HEK293 (cell line): Measurements from ENCODE around the gene PTPRN2.

ENCODE experiments used
- CTCF ChIP-seq: fragments of 450-650 bp; formaldehyde crosslinking; IDR thresholded peaks from 2 replicates; pipeline ENCODE4 v1.5.1; 2016; ENCODE audit warnings: missing biosample characterization, missing genetic modification characterization
- PRDM10 ChIP-seq: fragments of 450-650 bp; formaldehyde crosslinking; IDR thresholded peaks from 2 replicates; pipeline ENCODE4 v1.5.1; 2016; ENCODE audit warnings: missing biosample characterization, missing genetic modification characterization
- REPIN1 ChIP-seq: fragments of 450-650 bp; formaldehyde crosslinking; IDR thresholded peaks from 2 replicates; pipeline ENCODE4 v1.5.1; 2017; ENCODE audit warnings: missing biosample characterization, missing genetic modification characterization, low read depth
- SCRT2 ChIP-seq: fragments of 450-650 bp; formaldehyde crosslinking; IDR thresholded peaks from 2 replicates; pipeline ENCODE4 v1.5.1; 2016; ENCODE audit warnings: missing biosample characterization, missing genetic modification characterization
- YY1 ChIP-seq: fragments of 450-650 bp; formaldehyde crosslinking; IDR thresholded peaks from 2 replicates; pipeline ENCODE4 v1.5.1; 2018; ENCODE audit warnings: missing biosample characterization, missing genetic modification characterization
- ZBTB26 ChIP-seq: fragments of 450-650 bp; formaldehyde crosslinking; optimal IDR thresholded peaks from 2 replicates; pipeline ENCODE3; 2016; ENCODE audit warnings: missing biosample characterization, mild to moderate bottlenecking, missing genetic modification characterization
- ZFHX2 ChIP-seq: fragments of 450-650 bp; formaldehyde crosslinking; conservative IDR thresholded peaks from 2 replicates; pipeline ENCODE4 v1.5.1; 2016; ENCODE audit warnings: missing biosample characterization, missing genetic modification characterization
- ZIC2 ChIP-seq: fragments of 450-650 bp; formaldehyde crosslinking; IDR thresholded peaks from 2 replicates; pipeline ENCODE4 v1.5.1; 2016; ENCODE audit warnings: missing biosample characterization, missing genetic modification characterization
- ZNF112 ChIP-seq: fragments of 450-650 bp; formaldehyde crosslinking; IDR thresholded peaks from 2 replicates; pipeline ENCODE4 v1.5.0; 2017; ENCODE audit warnings: missing biosample characterization, missing genetic modification characterization
- ZNF138 ChIP-seq: fragments of 450-650 bp; formaldehyde crosslinking; IDR thresholded peaks from 2 replicates; pipeline ENCODE4 v1.5.1; 2016; ENCODE audit warnings: missing biosample characterization, missing genetic modification characterization, borderline replicate concordance
- ZNF280D ChIP-seq: fragments of 450-650 bp; formaldehyde crosslinking; IDR thresholded peaks from 2 replicates; pipeline ENCODE4 v1.5.1; 2016; ENCODE audit warnings: missing biosample characterization, missing genetic modification characterization
- ZNF302 ChIP-seq: fragments of 450-650 bp; formaldehyde crosslinking; IDR thresholded peaks from 2 replicates; pipeline ENCODE4 v1.5.1; 2016; ENCODE audit warnings: missing biosample characterization, missing genetic modification characterization, low read depth
- ZNF433 ChIP-seq: fragments of 450-650 bp; formaldehyde crosslinking; IDR thresholded peaks from 2 replicates; pipeline ENCODE4 v1.5.1; 2016; ENCODE audit warnings: missing biosample characterization, missing genetic modification characterization, low read depth
- ZNF571 ChIP-seq: fragments of 450-650 bp; formaldehyde crosslinking; IDR thresholded peaks from 2 replicates; pipeline ENCODE4 v1.5.0; 2017; ENCODE audit warnings: missing biosample characterization, missing genetic modification characterization
- ZNF621 ChIP-seq: fragments of 450-650 bp; formaldehyde crosslinking; IDR thresholded peaks from 2 replicates; pipeline ENCODE4 v1.5.1; 2017; ENCODE audit warnings: missing biosample characterization, missing genetic modification characterization
- ZNF654 ChIP-seq: fragments of 450-650 bp; formaldehyde crosslinking; IDR thresholded peaks from 2 replicates; pipeline ENCODE4 v1.5.1; 2016; ENCODE audit warnings: low read depth, missing biosample characterization, missing genetic modification characterization
- ZNF658 ChIP-seq: fragments of 450-650 bp; formaldehyde crosslinking; IDR thresholded peaks from 2 replicates; pipeline ENCODE4; 2016; ENCODE audit warnings: missing biosample characterization, missing genetic modification characterization
- ZNF670 ChIP-seq: fragments of 450-650 bp; formaldehyde crosslinking; IDR thresholded peaks from 2 replicates; pipeline ENCODE4 v1.5.1; 2016; ENCODE audit warnings: missing biosample characterization, missing genetic modification characterization, low read depth
- ZSCAN23 ChIP-seq: fragments of 450-650 bp; formaldehyde crosslinking; IDR thresholded peaks from 2 replicates; pipeline ENCODE4 v1.5.1; 2016; ENCODE audit warnings: missing biosample characterization, missing genetic modification characterization
- ZXDB ChIP-seq: fragments of 450-650 bp; formaldehyde crosslinking; IDR thresholded peaks from 2 replicates; pipeline ENCODE4 v1.5.1; 2016; ENCODE audit warnings: missing biosample characterization, missing genetic modification characterization
- TF ChIP-seq, protein P1 (sequence below): fragments of 450-650 bp; formaldehyde crosslinking; IDR thresholded peaks from 2 replicates; pipeline ENCODE4 v1.5.1; 2016; ENCODE audit warnings: missing biosample characterization, missing genetic modification characterization
- TF ChIP-seq, protein P2 (sequence below): fragments of 450-650 bp; formaldehyde crosslinking; IDR thresholded peaks from 2 replicates; pipeline ENCODE4 v1.5.1; 2016; ENCODE audit warnings: missing biosample characterization, missing genetic modification characterization
- TF ChIP-seq, protein P3 (sequence below): IDR thresholded peaks from 2 replicates; pipeline ENCODE4 v1.6.1; 2011; ENCODE audit warnings: mild to moderate bottlenecking, low read depth, low read length, borderline replicate concordance

The PTPRN2 gene

GRCh38 chr7:157881048-157881771 lies 706.4 kb downstream of the PTPRN2 start (continued):
- TF ChIP-seq, protein P1, sequence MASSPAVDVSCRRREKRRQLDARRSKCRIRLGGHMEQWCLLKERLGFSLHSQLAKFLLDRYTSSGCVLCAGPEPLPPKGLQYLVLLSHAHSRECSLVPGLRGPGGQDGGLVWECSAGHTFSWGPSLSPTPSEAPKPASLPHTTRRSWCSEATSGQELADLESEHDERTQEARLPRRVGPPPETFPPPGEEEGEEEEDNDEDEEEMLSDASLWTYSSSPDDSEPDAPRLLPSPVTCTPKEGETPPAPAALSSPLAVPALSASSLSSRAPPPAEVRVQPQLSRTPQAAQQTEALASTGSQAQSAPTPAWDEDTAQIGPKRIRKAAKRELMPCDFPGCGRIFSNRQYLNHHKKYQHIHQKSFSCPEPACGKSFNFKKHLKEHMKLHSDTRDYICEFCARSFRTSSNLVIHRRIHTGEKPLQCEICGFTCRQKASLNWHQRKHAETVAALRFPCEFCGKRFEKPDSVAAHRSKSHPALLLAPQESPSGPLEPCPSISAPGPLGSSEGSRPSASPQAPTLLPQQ: peak; percentile 45; the same call in 1 of the 2 replicates
- TF ChIP-seq ZBTB26 (tag by site-specific recombination): no peak
- TF ChIP-seq ZXDB: no peak
- TF ChIP-seq ZIC2 (tag by site-specific recombination): no peak
- no peak for TF ChIP-seq ZNF433 (tag by site-specific recombination)
- no peak for TF ChIP-seq ZNF302 (tag by site-specific recombination)
- peak; percentile 94; the same call in 1 of the 2 replicates for TF ChIP-seq ZNF670 (tag by site-specific recombination)
- TF ChIP-seq ZNF571 (tag by site-specific recombination): no peak
- TF ChIP-seq, protein P2, sequence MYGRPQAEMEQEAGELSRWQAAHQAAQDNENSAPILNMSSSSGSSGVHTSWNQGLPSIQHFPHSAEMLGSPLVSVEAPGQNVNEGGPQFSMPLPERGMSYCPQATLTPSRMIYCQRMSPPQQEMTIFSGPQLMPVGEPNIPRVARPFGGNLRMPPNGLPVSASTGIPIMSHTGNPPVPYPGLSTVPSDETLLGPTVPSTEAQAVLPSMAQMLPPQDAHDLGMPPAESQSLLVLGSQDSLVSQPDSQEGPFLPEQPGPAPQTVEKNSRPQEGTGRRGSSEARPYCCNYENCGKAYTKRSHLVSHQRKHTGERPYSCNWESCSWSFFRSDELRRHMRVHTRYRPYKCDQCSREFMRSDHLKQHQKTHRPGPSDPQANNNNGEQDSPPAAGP (tag by site-specific recombination): peak; percentile 94
- no peak for TF ChIP-seq ZNF280D (tag by site-specific recombination)
- no peak for TF ChIP-seq ZNF138
- TF ChIP-seq ZNF658: peak; percentile 36; the same call in 1 of the 2 replicates
- TF ChIP-seq, protein P3, sequence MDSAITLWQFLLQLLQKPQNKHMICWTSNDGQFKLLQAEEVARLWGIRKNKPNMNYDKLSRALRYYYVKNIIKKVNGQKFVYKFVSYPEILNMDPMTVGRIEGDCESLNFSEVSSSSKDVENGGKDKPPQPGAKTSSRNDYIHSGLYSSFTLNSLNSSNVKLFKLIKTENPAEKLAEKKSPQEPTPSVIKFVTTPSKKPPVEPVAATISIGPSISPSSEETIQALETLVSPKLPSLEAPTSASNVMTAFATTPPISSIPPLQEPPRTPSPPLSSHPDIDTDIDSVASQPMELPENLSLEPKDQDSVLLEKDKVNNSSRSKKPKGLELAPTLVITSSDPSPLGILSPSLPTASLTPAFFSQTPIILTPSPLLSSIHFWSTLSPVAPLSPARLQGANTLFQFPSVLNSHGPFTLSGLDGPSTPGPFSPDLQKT: no peak
- no peak for TF ChIP-seq YY1 (tag by site-specific recombination)
- no peak for TF ChIP-seq ZNF654 (tag by site-specific recombination)
- peak; percentile 30; the same call in 1 of the 2 replicates for TF ChIP-seq ZNF112 (tag by site-specific recombination)
- no peak for TF ChIP-seq CTCF (tag by site-specific recombination)
- peak; percentile 79; the same call in 1 of the 2 replicates for TF ChIP-seq ZSCAN23 (tag by site-specific recombination)
- TF ChIP-seq REPIN1 (tag by site-specific recombination): no peak
- TF ChIP-seq ZNF621: 0 out of 2 replicates have a peak, but pooled peaks have one; percentile 37
- TF ChIP-seq ZFHX2 (tag by site-specific recombination): peak; percentile 28
- TF ChIP-seq SCRT2: peak; percentile 33; the same call in 1 of the 2 replicates
- TF ChIP-seq PRDM10: peak; percentile 70
